ENCODE data around the gene GPD2. TPM values are rescaled to one million over a fixed set of nuclear protein-coding genes. Genes with fewer than 3 reads are reported as not detected.

Gene GPD2
- total RNA-seq, 2 donors from 2014 or later, result 14.9 to 29.1 TPM

DNA sequence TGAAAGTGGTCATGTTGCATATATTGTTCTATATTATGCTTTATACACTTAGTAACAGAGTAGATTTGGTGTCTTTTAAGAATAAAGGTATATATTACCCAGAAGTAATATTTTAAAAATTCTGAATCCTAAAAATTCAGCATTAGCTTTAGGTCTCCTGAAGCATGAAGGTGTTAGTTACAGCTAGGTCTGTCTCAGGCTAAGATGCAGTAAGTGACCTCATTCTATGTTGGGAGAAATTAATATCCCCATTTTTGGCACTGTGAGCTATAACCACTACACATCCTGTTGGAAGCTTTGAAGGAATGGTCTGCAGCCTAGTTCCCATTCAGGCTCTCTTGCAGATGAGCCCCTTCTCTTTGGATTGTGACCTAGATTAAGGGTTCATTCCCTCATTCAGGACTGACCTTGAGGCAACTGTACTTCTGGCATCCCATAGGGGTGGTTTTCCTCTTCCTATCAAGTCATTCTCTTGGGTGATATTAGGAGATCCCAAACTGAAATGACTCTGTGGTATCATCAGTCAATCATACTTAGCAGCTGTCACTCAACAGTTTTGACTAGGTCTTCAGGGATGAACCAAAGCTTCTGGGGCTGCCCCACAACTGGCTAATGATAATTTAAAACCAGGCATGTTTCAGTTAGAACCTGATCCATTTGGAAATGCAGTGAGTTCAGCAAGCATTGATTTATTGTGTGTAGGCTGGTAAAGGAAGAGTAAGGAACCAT is 117.7 kb downstream of the GPD2 start:
- Histone ChIP-seq H3K36me3 (peaks cover 11% of the 10 kb centered on the region), H3K27ac (no peak overlapping the region), H3K4me3 (no peak overlapping the region), H3K9me3 (no peaks in the 10 kb centered on the region), H3K27me3 (no peaks in the 10 kb centered on the region), H3K4me1 (no peaks in the 10 kb centered on the region)
- DNase-seq (ENCODE audit: low spot score), result no peak
- TF ChIP-seq CTCF (IDR thresholded peaks at IDR 0.05), result no peak

DNA sequence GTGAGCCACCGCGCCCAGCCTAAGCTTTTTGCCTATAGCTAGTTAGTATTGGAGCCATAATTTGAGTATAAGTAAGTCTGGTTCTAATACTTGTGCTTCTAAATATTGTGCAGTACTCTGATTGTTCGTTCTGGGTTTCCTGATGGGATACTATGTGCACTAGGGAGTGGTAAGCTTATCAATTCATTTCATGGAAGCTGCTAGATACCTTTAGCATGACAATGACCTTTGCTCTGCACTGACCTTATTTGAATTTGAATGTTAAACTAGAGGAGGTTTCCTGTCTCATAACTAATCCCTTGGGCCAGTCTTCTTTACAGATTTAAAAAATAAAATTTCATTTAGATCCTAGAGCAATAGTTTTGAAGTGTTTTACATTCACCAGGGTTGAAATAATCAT is 125.1 kb downstream of the GPD2 start:
- H3K4me1 ChIP-seq, result no peaks in the 10 kb centered on the region
- H3K36me3 ChIP-seq, result peaks cover 11% of the 10 kb centered on the region
- no peak overlapping the region for H3K27ac ChIP-seq
- H3K4me3 ChIP-seq, result no peak overlapping the region
- H3K9me3 ChIP-seq, result no peaks in the 10 kb centered on the region
- no peak for DNase-seq (ENCODE audit: low spot score)
- no peaks in the 10 kb centered on the region for H3K27me3 ChIP-seq
- TF ChIP-seq CTCF (IDR thresholded peaks at IDR 0.05), result no peak

- DNase-seq (ENCODE audit: low spot score), result no peak
- Histone ChIP-seq H3K9me3 (no peaks in the 10 kb centered on the region), H3K4me3 (no peak overlapping the region), H3K36me3 (peaks cover 11% of the 10 kb centered on the region), H3K27ac (no peak overlapping the region), H3K4me1 (no peaks in the 10 kb centered on the region), H3K27me3 (no peaks in the 10 kb centered on the region)
- no peak for TF ChIP-seq CTCF (IDR thresholded peaks at IDR 0.05)
Observed at GRCh38 chr2:156562124-156562523, 125.9 kb downstream of the GPD2 start.

GRCh38 chr2:156563994-156564753 is 128.0 kb downstream of the GPD2 start:
- Histone ChIP-seq H3K27ac (no peak overlapping the region), H3K9me3 (no peaks in the 10 kb centered on the region), H3K27me3 (no peaks in the 10 kb centered on the region), H3K4me3 (no peak overlapping the region), H3K4me1 (no peaks in the 10 kb centered on the region), H3K36me3 (no peaks in the 10 kb centered on the region)
- DNase-seq (ENCODE audit: low spot score), result no peak
- no peak for TF ChIP-seq CTCF (IDR thresholded peaks at IDR 0.05)

DNA sequence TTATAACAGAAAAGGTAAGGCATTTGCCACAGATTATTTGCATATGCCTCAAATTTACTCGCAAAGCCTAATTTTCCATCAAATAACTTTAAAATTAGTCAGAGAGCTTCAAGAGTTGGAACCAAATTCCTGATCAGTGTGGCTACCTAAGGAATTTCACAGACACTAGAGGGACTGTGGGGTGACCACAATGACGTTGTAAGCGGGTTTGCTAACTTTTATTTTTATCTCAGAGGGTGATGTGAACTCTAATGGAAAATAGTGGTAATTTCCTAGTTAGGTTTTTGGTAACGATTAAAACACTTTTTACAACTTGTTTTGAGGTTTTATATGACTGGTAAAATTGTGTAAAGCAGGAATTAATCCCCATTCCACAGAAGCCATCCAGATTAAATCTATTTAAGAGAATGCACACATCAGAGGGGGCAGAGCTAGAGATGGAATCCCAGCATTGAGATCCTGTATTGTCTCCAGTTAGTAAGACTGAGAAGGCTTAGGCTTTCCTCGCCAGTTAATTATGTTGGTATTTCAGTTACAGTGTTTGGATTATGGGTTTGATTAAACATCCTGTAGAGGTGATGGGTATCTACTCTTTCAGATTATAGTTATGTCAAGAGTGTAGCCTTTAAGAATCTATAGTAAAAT is 129.0 kb downstream of the GPD2 start:
- TF ChIP-seq CTCF (IDR thresholded peaks at IDR 0.05), result no peak
- Histone ChIP-seq H3K4me1 (no peaks in the 10 kb centered on the region), H3K4me3 (no peak overlapping the region)

More for the DNA sequence above, 129.0 kb downstream of the GPD2 start:
- no peaks in the 10 kb centered on the region for H3K9me3 ChIP-seq
- H3K27me3 ChIP-seq, result no peaks in the 10 kb centered on the region
- DNase-seq (ENCODE audit: low spot score), result no peak
- no peak overlapping the region for H3K27ac ChIP-seq
- no peaks in the 10 kb centered on the region for H3K36me3 ChIP-seq
